Measurements from ENCODE around the gene RAB3B. TPM values are rescaled to one million over a fixed set of nuclear protein-coding genes. Genes with fewer than 3 reads are reported as not detected.
"Not testable (repeated sequence)": the region's sequence is repeated elsewhere in the genome, so short reads cannot be mapped to it uniquely, and the experiment has no call there.

Gene RAB3B
- total and polyA plus RNA-seq, 11 donors, result 0.02 to 0.14 (median 0.11) TPM; not detected in 8

- peaks cover 0 to 4% (median 0%) of the 10 kb centered on the region in 12 donors for H3K9me3 ChIP-seq
- H3K4me3 ChIP-seq, result no peak overlapping the region
- H3K4me1 ChIP-seq, result no peaks in the 10 kb centered on the region
- H3K27ac ChIP-seq, result no peak overlapping the region
- 77 to 80% (median 78%) methylated on average over 8 of the region's 8 CpGs for WGBS, 4 donors
- intact Hi-C loops (cut with DNase I), result no loop called here
- no peaks in the 10 kb centered on the region for H3K36me3 ChIP-seq
- no peak for TF ChIP-seq CTCF (IDR thresholded peaks at IDR 0.05)
- TF ChIP-seq POLR2A (IDR thresholded peaks at IDR 0.05), result no peak
- DNase-seq, result no peak
- H3K27me3 ChIP-seq, result peaks cover 0 to 27% (median 0%) of the 10 kb centered on the region in 9 donors
- ATAC-seq, result no peak
These were observed 21.3 kb downstream of the RAB3B start for GRCh38 chr1:51969038-51969705.

- no peak for ATAC-seq
- 76 to 87% (median 84%) methylated on average over 1 of the region's 1 CpG for WGBS, 4 donors
- Histone ChIP-seq H3K27me3 (peaks cover 0 to 32% (median 0%) of the 10 kb centered on the region in 9 donors), H3K36me3 (no peaks in the 10 kb centered on the region), H3K27ac (no peak overlapping the region), H3K9me3 (peaks cover 0 to 4% (median 0%) of the 10 kb centered on the region in 12 donors), H3K4me3 (no peak overlapping the region), H3K4me1 (no peaks in the 10 kb centered on the region)
- no peak for TF ChIP-seq POLR2A (IDR thresholded peaks at IDR 0.05)
- no peak for TF ChIP-seq CTCF (IDR thresholded peaks at IDR 0.05)
- intact Hi-C loops (cut with DNase I), result no loop called here
- no peak for DNase-seq
These were observed 21.9 kb downstream of the RAB3B start for GRCh38 chr1:51968632-51969031.

GRCh38 chr1:51967213-51967791 is 23.2 kb downstream of the RAB3B start:
- H3K4me3 ChIP-seq; ATAC-seq; H3K36me3 ChIP-seq; H3K9me3 ChIP-seq; DNase-seq; intact Hi-C loops (cut with DNase I); H3K4me1 ChIP-seq; H3K27ac ChIP-seq: not testable (repeated sequence)
- 88 to 96% (median 91%) methylated on average over 1 of the region's 1 CpG for WGBS, 4 donors
- peaks cover 0 to 41% (median 0%) of the 10 kb centered on the region in 9 donors for H3K27me3 ChIP-seq

GRCh38 chr1:51966559-51966958 is 23.9 kb downstream of the RAB3B start:
- DNase-seq (no peak), ATAC-seq (no peak)
- no peaks in the 10 kb centered on the region for H3K36me3 ChIP-seq
- H3K27me3 ChIP-seq, result peaks cover 0 to 48% (median 0%) of the 10 kb centered on the region in 9 donors
- TF ChIP-seq POLR2A (IDR thresholded peaks at IDR 0.05) (no peak), CTCF (IDR thresholded peaks at IDR 0.05) (no peak)
- H3K4me3 ChIP-seq, result no peak overlapping the region
- intact Hi-C loops (cut with DNase I), result no loop called here
- H3K27ac ChIP-seq, result no peak overlapping the region
- H3K9me3 ChIP-seq, result peaks cover 0 to 4% (median 0%) of the 10 kb centered on the region in 12 donors
- 21 to 45% (median 34%) methylated on average over 2 of the region's 2 CpGs for WGBS, 4 donors
- no peaks in the 10 kb centered on the region for H3K4me1 ChIP-seq

Measured in heart left ventricle (tissue), 16 donors.